PFSK-1 (cell line): ENCODE data around the gene KIAA0040.

Experiments
- FOXP2 ChIP-seq: optimal IDR thresholded peaks from 2 replicates; pipeline ENCODE3; 2011; ENCODE audit warnings: borderline replicate concordance, control low read depth, inconsistent platforms; ENCODE audit not compliant: insufficient read depth; ENCODE audit errors: extremely low read length, extremely low read depth
- POLR2AphosphoS5 ChIP-seq: IDR thresholded peaks from 2 replicates; pipeline ENCODE4 v1.6.1; 2012; ENCODE audit warnings: low read depth, mild to moderate bottlenecking, control low read depth, low read length, moderate library complexity
- SIN3A ChIP-seq: IDR thresholded peaks from 2 replicates; pipeline ENCODE4 v1.6.1; 2012; ENCODE audit warnings: mild to moderate bottlenecking, low read length, moderate library complexity, borderline replicate concordance; ENCODE audit not compliant: insufficient read depth
- TAF1 ChIP-seq: IDR thresholded peaks from 2 replicates; pipeline ENCODE4 v1.6.1; 2012; ENCODE audit warnings: low read length, control low read depth, borderline replicate concordance; ENCODE audit not compliant: insufficient read depth
- TF ChIP-seq, protein P1 (sequence below), 2 experiments: IDR thresholded peaks; 2 replicates each; pipeline versions ENCODE4 v1.6.1 to v1.8.0; 2011 to 2012; ENCODE audit warnings: low read depth in 2 of 2, low read length in 2 of 2, control low read depth in 1 of 2, inconsistent platforms in 1 of 2, mild to moderate bottlenecking in 1 of 2, moderate library complexity in 1 of 2; ENCODE audit not compliant: insufficient read depth in 1 of 2

Gene KIAA0040

DNA sequence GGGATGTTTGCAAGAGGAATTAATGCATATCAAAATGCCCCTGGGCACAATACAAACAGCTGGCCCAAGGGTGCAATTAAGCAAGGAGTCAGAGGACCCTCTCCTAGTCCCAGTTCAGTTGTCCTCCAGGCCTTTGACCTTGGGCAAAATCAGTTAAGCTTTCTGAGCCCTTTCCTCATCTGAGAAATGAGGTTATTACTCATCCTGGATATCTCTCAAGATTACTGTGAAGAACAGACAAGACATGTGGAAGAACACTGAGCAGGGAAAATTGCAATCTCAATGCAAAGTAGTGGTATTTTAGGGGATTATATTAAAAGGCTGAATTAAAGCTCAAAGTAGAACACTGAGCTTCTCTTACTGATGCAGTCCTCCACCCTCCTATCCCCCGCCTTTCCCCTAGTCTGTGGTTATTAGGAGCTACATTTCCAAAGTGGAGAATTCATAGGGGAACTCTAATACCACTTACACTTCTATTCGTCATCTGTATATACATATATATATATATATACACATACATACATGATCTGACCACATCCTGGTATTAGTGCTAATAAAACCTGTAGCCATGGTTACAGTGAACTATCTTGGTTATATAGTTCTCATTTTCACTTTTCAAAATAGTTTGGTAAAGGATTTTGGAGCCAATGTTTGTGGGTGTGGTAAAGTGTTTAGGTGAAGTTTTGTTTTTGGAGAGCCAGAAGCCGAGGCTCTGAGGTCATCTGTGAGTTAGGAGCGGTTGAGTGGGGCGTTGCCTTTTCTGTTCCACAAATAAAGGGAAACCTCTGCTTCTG is 18.1 kb downstream of the KIAA0040 start:
- TF ChIP-seq SIN3A (no peak), TAF1 (no peak), FOXP2 (no peak), POLR2AphosphoS5 (no peak)
- TF ChIP-seq, protein P1, sequence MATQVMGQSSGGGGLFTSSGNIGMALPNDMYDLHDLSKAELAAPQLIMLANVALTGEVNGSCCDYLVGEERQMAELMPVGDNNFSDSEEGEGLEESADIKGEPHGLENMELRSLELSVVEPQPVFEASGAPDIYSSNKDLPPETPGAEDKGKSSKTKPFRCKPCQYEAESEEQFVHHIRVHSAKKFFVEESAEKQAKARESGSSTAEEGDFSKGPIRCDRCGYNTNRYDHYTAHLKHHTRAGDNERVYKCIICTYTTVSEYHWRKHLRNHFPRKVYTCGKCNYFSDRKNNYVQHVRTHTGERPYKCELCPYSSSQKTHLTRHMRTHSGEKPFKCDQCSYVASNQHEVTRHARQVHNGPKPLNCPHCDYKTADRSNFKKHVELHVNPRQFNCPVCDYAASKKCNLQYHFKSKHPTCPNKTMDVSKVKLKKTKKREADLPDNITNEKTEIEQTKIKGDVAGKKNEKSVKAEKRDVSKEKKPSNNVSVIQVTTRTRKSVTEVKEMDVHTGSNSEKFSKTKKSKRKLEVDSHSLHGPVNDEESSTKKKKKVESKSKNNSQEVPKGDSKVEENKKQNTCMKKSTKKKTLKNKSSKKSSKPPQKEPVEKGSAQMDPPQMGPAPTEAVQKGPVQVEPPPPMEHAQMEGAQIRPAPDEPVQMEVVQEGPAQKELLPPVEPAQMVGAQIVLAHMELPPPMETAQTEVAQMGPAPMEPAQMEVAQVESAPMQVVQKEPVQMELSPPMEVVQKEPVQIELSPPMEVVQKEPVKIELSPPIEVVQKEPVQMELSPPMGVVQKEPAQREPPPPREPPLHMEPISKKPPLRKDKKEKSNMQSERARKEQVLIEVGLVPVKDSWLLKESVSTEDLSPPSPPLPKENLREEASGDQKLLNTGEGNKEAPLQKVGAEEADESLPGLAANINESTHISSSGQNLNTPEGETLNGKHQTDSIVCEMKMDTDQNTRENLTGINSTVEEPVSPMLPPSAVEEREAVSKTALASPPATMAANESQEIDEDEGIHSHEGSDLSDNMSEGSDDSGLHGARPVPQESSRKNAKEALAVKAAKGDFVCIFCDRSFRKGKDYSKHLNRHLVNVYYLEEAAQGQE (IDR thresholded peaks at IDR 0.05; ENCODE audit: insufficient read depth in 1 of 2, low read depth in 2 of 2, low read length in 2 of 2) = no peak

DNA sequence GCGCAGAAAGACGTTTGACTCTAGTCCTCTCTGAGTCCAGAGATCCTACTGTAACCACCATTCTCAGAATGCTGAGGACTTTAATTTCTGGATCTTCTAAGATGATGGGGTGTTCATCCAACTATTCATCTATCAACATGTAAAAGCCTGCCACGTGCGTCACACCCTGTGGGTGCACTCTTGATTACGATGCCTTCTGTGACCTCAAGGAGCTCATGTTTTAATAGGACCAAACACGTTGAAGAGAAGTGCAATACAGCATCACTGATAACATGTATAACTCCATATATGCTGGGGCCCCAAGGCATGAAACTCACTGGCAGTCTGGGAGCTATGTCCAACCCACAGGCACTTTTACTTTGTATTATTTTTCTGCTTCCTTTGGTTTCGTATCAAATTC is 19.0 kb downstream of the KIAA0040 start:
- TF ChIP-seq, protein P1 (IDR thresholded peaks at IDR 0.05; ENCODE audit: insufficient read depth in 1 of 2, low read depth in 2 of 2, low read length in 2 of 2) = no peak
- TF ChIP-seq FOXP2 = no peak
- TF ChIP-seq TAF1 = no peak
- TF ChIP-seq POLR2AphosphoS5 = no peak
- TF ChIP-seq SIN3A = no peak

DNA sequence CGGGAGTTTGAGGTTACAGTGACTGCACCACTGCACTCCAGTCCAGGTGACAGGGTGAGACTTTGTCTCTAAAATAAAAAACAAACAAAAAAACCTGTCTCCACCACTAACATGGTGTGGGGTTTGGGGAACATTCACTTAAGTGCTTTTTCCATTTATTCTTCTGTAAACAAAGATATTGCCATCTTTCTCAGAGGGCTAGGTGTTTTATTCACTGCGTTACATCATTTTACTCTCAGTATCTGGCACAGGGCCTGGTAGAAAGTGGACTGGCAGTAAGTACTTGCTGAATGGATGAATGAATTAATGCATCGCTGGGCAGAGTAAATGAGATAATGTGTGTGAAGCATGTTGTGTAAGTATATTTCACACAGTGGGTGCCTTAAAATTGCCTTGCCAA is 20.1 kb downstream of the KIAA0040 start:
- no peak for TF ChIP-seq POLR2AphosphoS5

DNA sequence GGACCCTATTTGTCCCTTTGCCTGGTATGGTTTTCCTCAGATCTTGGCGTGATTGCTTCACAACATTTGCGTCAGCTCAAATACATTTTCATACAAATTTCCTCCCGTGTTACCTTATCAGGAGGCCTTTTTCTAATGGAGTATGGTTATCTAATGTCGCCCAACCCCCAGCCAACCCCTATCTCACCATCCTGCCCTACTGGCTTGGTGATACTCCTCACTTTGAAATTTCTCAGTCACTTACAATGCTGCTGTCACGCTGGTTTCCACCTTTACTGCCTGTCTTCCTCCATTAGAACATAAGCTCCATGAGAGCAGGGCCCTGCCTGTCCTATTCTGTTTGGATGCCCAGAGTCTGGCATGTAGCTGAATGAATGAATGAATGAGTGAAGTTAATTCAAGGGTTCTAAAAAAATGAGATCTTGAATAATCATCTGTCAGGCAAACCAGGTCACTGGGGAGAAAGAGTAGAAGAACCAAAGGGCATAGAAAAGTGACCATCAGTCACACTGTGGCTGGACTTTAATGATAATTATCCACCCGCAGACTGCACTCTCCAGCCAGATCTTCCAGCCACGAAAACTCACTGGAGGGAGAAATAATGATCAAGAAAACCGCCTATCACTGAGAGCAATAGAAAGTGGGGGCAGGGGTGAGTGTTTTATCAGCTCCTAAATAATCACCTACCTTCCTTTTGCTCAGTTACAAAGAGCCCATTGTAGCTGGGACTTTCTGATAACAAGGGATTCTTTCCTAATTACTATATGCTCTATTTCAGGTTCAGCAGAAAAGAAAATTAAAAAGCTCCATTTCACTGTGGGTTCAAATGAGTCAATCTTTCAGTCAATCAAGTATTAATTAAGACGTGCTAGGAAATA is 21.3 kb downstream of the KIAA0040 start:
- TF ChIP-seq TAF1 (no peak), FOXP2 (no peak), SIN3A (no peak), POLR2AphosphoS5 (no peak)
- TF ChIP-seq, protein P1 (IDR thresholded peaks at IDR 0.05; ENCODE audit: insufficient read depth in 1 of 2, low read depth in 2 of 2, low read length in 2 of 2) = no peak

DNA sequence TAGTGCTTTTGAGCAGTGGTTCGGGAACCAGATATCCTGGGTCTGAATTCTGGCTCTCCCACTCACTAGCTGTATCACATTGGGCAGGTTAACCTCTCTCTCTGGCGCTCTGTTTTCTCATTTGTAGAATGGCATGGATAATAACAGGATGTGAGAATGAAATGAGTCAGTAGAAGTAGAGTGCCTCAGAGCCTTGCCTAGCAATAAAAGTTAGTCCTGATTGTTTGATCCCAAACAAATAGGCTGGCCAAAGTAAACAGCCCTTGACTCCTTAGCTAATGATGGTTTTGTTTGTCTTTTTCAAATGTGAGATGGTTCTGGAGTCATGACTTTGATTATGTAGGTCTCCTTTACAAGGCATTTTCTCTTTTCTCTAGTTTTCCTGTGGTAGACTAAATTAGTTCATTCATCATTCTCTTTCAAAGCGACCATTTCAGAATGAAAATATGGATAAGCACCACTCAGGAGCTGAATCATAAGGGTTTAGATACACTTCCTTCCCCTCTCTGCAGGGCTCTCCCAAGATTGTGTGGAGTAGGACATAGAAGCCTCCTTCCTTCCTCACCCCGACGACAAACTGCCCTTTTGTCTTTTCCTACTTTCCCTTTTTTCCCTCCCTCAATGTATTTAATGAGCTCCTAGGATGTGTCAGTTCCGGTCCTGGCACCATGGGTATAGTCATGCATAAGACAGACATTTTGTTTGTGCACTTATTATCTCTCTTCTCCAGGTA is 23.1 kb downstream of the KIAA0040 start:
- no peak for TF ChIP-seq FOXP2
- TF ChIP-seq TAF1 = peak; percentile 38; the same call in 1 of the 2 replicates
- TF ChIP-seq, protein P1 (IDR thresholded peaks at IDR 0.05; ENCODE audit: insufficient read depth in 1 of 2, low read depth in 2 of 2, low read length in 2 of 2) = peak in 1 of 2 experiments; percentile 12; a peak in 1 of 4 replicates
